ENCODE results near the gene GABRG3.

DNA sequence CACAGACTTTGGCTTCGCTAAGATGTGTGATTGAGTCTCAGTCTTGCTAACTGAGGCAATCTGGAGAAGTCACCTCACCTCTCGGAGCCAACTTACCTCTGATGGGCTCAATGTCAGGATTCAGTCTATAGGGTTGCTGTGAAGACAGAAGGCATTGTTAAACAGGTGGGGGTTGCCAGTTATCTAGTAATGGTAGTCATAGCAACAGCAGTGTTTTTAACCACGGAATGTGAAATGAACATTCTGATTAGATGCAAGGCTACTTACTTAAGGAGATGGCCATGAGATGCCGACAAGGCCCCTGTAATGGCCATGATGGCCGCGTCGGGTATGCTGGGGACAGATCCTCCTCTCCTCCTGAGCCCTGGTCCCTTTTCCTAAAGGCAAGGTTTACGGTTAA, 243.1 kb downstream of the GABRG3 start:
- TF ChIP-seq POLR2AphosphoS5 (IDR thresholded peaks at IDR 0.05): no peak
- no peak for TF ChIP-seq POLR2A (IDR thresholded peaks at IDR 0.05)

Data from breast epithelium (tissue), 3 donors.